Mesenchymal stem cell (in vitro differentiated cells and primary cell): ENCODE results near the gene TSPYL2.

Source experiments
- DNase-seq: peaks from one replicate; pipeline ENCODE4 v3.0.0-alpha.2; 2013
- H2AFZ ChIP-seq: one replicate; pipeline ENCODE4 v1.6.1; 2013; ENCODE audit warnings: low read depth, mild to moderate bottlenecking, control low read depth, inconsistent platforms, low read length, moderate library complexity
- H2AK5ac ChIP-seq: 2 replicates; pipeline ENCODE4 v1.6.1; 2013; ENCODE audit warnings: low read length, moderate library complexity, mild to moderate bottlenecking, inconsistent platforms; ENCODE audit not compliant: severe bottlenecking
- H2BK120ac ChIP-seq: one replicate; pipeline ENCODE4 v1.6.1; 2013; ENCODE audit warnings: low read depth, mild to moderate bottlenecking, inconsistent platforms, low read length, moderate library complexity
- H2BK12ac ChIP-seq, 2 experiments: one replicate each; pipeline ENCODE4 v1.6.1; 2013; ENCODE audit warnings: inconsistent platforms in 2 of 2, low read length in 2 of 2, mild to moderate bottlenecking in 2 of 2, moderate library complexity in 2 of 2, control low read depth in 1 of 2
- H2BK15ac ChIP-seq: one replicate; pipeline ENCODE4 v1.6.1; 2013; ENCODE audit warnings: mild to moderate bottlenecking, low read depth, inconsistent platforms; ENCODE audit not compliant: poor library complexity, severe bottlenecking
- H2BK5ac ChIP-seq: 2 replicates; pipeline ENCODE4 v1.6.1; 2013; ENCODE audit warnings: low read depth, mild to moderate bottlenecking, low read length, control low read depth, inconsistent platforms; ENCODE audit not compliant: poor library complexity, severe bottlenecking
- H3K14ac ChIP-seq, 2 experiments: one replicate each; pipeline ENCODE4 v1.6.1; 2013; ENCODE audit warnings: inconsistent platforms in 2 of 2, low read length in 2 of 2, control low read depth in 1 of 2, mild to moderate bottlenecking in 1 of 2, moderate library complexity in 1 of 2
- H3K18ac ChIP-seq, 2 experiments: one replicate each; pipeline ENCODE4 v1.6.1; 2013; ENCODE audit warnings: inconsistent platforms in 2 of 2, low read length in 2 of 2, control low read depth in 1 of 2, low read depth in 1 of 2, mild to moderate bottlenecking in 1 of 2
- H3K23ac ChIP-seq, 2 experiments: one replicate each; pipeline ENCODE4 v1.6.1; 2013; ENCODE audit warnings: inconsistent platforms in 2 of 2, low read length in 2 of 2, mild to moderate bottlenecking in 2 of 2, moderate library complexity in 2 of 2, control low read depth in 1 of 2
- H3K27ac ChIP-seq: 2 replicates; pipeline ENCODE4 v1.5.1; 2013; ENCODE audit warnings: mild to moderate bottlenecking, moderate library complexity, low read length, control low read depth, inconsistent platforms; ENCODE audit not compliant: poor library complexity, severe bottlenecking
- H3K27me3 ChIP-seq, 2 experiments: 2 replicates each; pipeline versions ENCODE4 v1.6.1 to v1.7.0; 2013; ENCODE audit warnings: low read length in 2 of 2, mild to moderate bottlenecking in 2 of 2, moderate library complexity in 2 of 2, control low read depth in 1 of 2, inconsistent platforms in 1 of 2; ENCODE audit not compliant: control insufficient read depth in 1 of 2, insufficient read depth in 1 of 2
- H3K36me3 ChIP-seq, 2 experiments: 2 replicates each; pipeline versions ENCODE4 v1.6.1 to v1.7.0; 2013; ENCODE audit warnings: low read length in 2 of 2, control low read depth in 1 of 2, inconsistent platforms in 1 of 2, low read depth in 1 of 2, mild to moderate bottlenecking in 1 of 2; ENCODE audit not compliant: insufficient read depth in 2 of 2, control insufficient read depth in 1 of 2
- H3K4ac ChIP-seq, 2 experiments: one replicate each; pipeline ENCODE4 v1.6.1; 2013; ENCODE audit warnings: inconsistent platforms in 2 of 2, low read length in 2 of 2, mild to moderate bottlenecking in 2 of 2, moderate library complexity in 2 of 2, control low read depth in 1 of 2, low read depth in 1 of 2
- H3K4me1 ChIP-seq: 2 replicates; pipeline ENCODE4 v1.6.1; 2013; ENCODE audit warnings: low read depth, low read length, control low read depth; ENCODE audit not compliant: control insufficient read depth, insufficient read depth
- H3K4me2 ChIP-seq: 2 replicates; pipeline ENCODE4 v1.6.1; 2013; ENCODE audit warnings: low read length, mild to moderate bottlenecking, inconsistent platforms; ENCODE audit not compliant: poor library complexity, severe bottlenecking
- H3K4me3 ChIP-seq, 2 experiments: 2 replicates each; pipeline versions ENCODE4 v1.5.1 to v1.7.0; 2013; ENCODE audit warnings: low read length in 2 of 2, mild to moderate bottlenecking in 2 of 2, control low read depth in 1 of 2, low read depth in 1 of 2; ENCODE audit not compliant: insufficient read depth in 1 of 2
- H3K79me1 ChIP-seq: replicated peaks from 2 replicates; pipeline ENCODE4 v1.6.1; 2013; ENCODE audit warnings: mild to moderate bottlenecking, control low read depth, low read length, inconsistent platforms; ENCODE audit not compliant: poor library complexity, severe bottlenecking
- H3K9ac ChIP-seq: 2 replicates; pipeline ENCODE4 v1.7.0; 2013; ENCODE audit warnings: mild to moderate bottlenecking, low read length, moderate library complexity
- H3K9me3 ChIP-seq: 2 replicates; pipeline ENCODE4 v1.7.0; 2013; ENCODE audit warnings: mild to moderate bottlenecking, low read length; ENCODE audit not compliant: control insufficient read depth
- H4K8ac ChIP-seq: one replicate; pipeline ENCODE4 v1.6.1; 2013; ENCODE audit warnings: inconsistent platforms, mild to moderate bottlenecking, low read length, moderate library complexity
- H4K91ac ChIP-seq: one replicate; pipeline ENCODE4 v1.6.1; 2013; ENCODE audit warnings: mild to moderate bottlenecking, low read length, inconsistent platforms
- WGBS: methylation state at CpG from one replicate; pipeline ENCODE4 v1.1.7; 2013; ENCODE audit warnings: mixed read lengths; 5-methylcytosine and 5-hydroxymethylcytosine counted together

Gene TSPYL2

GRCh38 chrX:53084863-53085262 is 2.7 kb downstream of the TSPYL2 start:
- Histone ChIP-seq H3K4me3 (no peak overlapping the region), H3K36me3 (peaks cover 33 to 40% of the 10 kb centered on the region in 2 experiments), H2BK120ac (no peak overlapping the region), H3K27ac (no peak overlapping the region), H3K9ac (no peak overlapping the region), H2AK5ac (no peak overlapping the region), H3K4me1 (peaks cover 17% of the 10 kb centered on the region), H3K18ac (no peak overlapping the region), H4K8ac (no peak overlapping the region), H3K9me3 (no peaks in the 10 kb centered on the region), H3K23ac (no peak overlapping the region), H3K4ac (no peak overlapping the region), H2AFZ (no peak overlapping the region), H3K4me2 (no peak overlapping the region), H3K79me1 (peaks cover 7% of the 10 kb centered on the region), H2BK15ac (no peak overlapping the region), H2BK12ac (no peak overlapping the region), H4K91ac (no peak overlapping the region), H3K14ac (no peak overlapping the region), H2BK5ac (no peak overlapping the region), H3K27me3 (peaks cover 0 to 24% of the 10 kb centered on the region in 2 experiments)
- WGBS = 98% methylated on average over 8 of the region's 9 CpGs
- no peak for DNase-seq

GRCh38 chrX:53085661-53086229 is 3.6 kb downstream of the TSPYL2 start:
- Histone ChIP-seq H3K9ac (no peak overlapping the region), H3K36me3 (peaks cover 33 to 40% of the 10 kb centered on the region in 2 experiments), H3K23ac (no peak overlapping the region), H3K14ac (no peak overlapping the region), H3K79me1 (peaks cover 7% of the 10 kb centered on the region), H3K4me3 (no peak overlapping the region), H2BK12ac (no peak overlapping the region), H3K27me3 (peaks cover 0 to 28% of the 10 kb centered on the region in 2 experiments), H2BK5ac (no peak overlapping the region), H3K4ac (no peak overlapping the region), H3K18ac (no peak overlapping the region), H2AK5ac (no peak overlapping the region), H4K91ac (no peak overlapping the region), H3K27ac (no peak overlapping the region), H3K4me2 (no peak overlapping the region), H3K9me3 (no peaks in the 10 kb centered on the region), H3K4me1 (peaks cover 17% of the 10 kb centered on the region), H2BK15ac (no peak overlapping the region), H4K8ac (no peak overlapping the region), H2BK120ac (no peak overlapping the region), H2AFZ (no peak overlapping the region)
- 94% methylated on average over 15 of the region's 17 CpGs for WGBS
- DNase-seq = no peak

GRCh38 chrX:53086464-53086863 is 4.3 kb downstream of the TSPYL2 start:
- H3K36me3 ChIP-seq = peaks cover 33 to 40% of the 10 kb centered on the region in 2 experiments
- no peak overlapping the region for H2BK120ac ChIP-seq
- no peak overlapping the region for H4K8ac ChIP-seq
- H3K4me2 ChIP-seq = no peak overlapping the region
- WGBS = 83% methylated on average over 6 of the region's 6 CpGs
- peaks cover 0 to 28% of the 10 kb centered on the region in 2 experiments for H3K27me3 ChIP-seq
- H2AK5ac ChIP-seq = no peak overlapping the region
- no peak overlapping the region for H3K4ac ChIP-seq
- peaks cover 7% of the 10 kb centered on the region for H3K79me1 ChIP-seq
- H2BK15ac ChIP-seq = no peak overlapping the region
- no peaks in the 10 kb centered on the region for H3K9me3 ChIP-seq
- H3K23ac ChIP-seq = no peak overlapping the region
- no peak overlapping the region for H3K14ac ChIP-seq
- no peak overlapping the region for H3K4me3 ChIP-seq
- H2BK5ac ChIP-seq = no peak overlapping the region
- H3K9ac ChIP-seq = no peak overlapping the region
- no peak overlapping the region for H3K27ac ChIP-seq
- DNase-seq = no peak
- H2AFZ ChIP-seq = no peak overlapping the region
- H4K91ac ChIP-seq = no peak overlapping the region
- H3K18ac ChIP-seq = peak overlapping the region in 1 of 2 experiments; percentile 70
- H2BK12ac ChIP-seq = no peak overlapping the region
- peaks cover 16% of the 10 kb centered on the region for H3K4me1 ChIP-seq

- Histone ChIP-seq H3K23ac (no peak overlapping the region), H2AFZ (no peak overlapping the region), H3K14ac (no peak overlapping the region), H2BK15ac (no peak overlapping the region), H2BK120ac (no peak overlapping the region), H2AK5ac (no peak overlapping the region), H3K79me1 (peaks cover 7% of the 10 kb centered on the region), H3K4me1 (peaks cover 16% of the 10 kb centered on the region), H4K8ac (no peak overlapping the region), H3K9me3 (no peaks in the 10 kb centered on the region), H3K4ac (no peak overlapping the region), H4K91ac (no peak overlapping the region), H3K4me2 (no peak overlapping the region), H3K4me3 (no peak overlapping the region), H3K18ac (no peak overlapping the region), H3K9ac (peak overlapping the region; percentile 22), H3K36me3 (peaks cover 33 to 40% of the 10 kb centered on the region in 2 experiments), H3K27ac (no peak overlapping the region), H2BK5ac (no peak overlapping the region), H3K27me3 (peaks cover 0 to 28% of the 10 kb centered on the region in 2 experiments), H2BK12ac (no peak overlapping the region)
- DNase-seq = no peak
- 93% methylated on average over 3 of the region's 3 CpGs for WGBS
These were observed 5.2 kb downstream of the TSPYL2 start for GRCh38 chrX:53087388-53087831.
